ENCODE results near the gene MFSD2A.
"Not testable (repeated sequence)": the region's sequence is repeated elsewhere in the genome, so short reads cannot be mapped to it uniquely, and the experiment has no call there.

The MFSD2A gene

GRCh38 chr1:40007481-40008034 lies 52.6 kb downstream of the MFSD2A start:
- DNase-seq: not testable (repeated sequence)

GRCh38 chr1:40011198-40011597 lies 56.3 kb downstream of the MFSD2A start:
- no peak for DNase-seq

GRCh38 chr1:40014253-40014706 lies 59.3 kb downstream of the MFSD2A start:
- DNase-seq: peak; percentile 23

- DNase-seq: peak; percentile 62
These were observed 60.1 kb downstream of the MFSD2A start for GRCh38 chr1:40014812-40015594.

- DNase-seq: no peak
These were observed 63.1 kb downstream of the MFSD2A start for GRCh38 chr1:40017951-40018575.

All from activated CD4-positive, alpha-beta T cell treated with anti-CD3 and anti-CD28 coated beads, Interleukin-2, Interleukin-6, amounts not matched to agents 100 ng/mL and 50 ng/mL, durations not matched to agents 16 hours and 8 hours (primary cell).